Measurements from ENCODE around the gene ANTKMT.
A peak's percentile ranks its signal among the peaks of the same experiment; 100 is the strongest.

ANTKMT gene

DNA sequence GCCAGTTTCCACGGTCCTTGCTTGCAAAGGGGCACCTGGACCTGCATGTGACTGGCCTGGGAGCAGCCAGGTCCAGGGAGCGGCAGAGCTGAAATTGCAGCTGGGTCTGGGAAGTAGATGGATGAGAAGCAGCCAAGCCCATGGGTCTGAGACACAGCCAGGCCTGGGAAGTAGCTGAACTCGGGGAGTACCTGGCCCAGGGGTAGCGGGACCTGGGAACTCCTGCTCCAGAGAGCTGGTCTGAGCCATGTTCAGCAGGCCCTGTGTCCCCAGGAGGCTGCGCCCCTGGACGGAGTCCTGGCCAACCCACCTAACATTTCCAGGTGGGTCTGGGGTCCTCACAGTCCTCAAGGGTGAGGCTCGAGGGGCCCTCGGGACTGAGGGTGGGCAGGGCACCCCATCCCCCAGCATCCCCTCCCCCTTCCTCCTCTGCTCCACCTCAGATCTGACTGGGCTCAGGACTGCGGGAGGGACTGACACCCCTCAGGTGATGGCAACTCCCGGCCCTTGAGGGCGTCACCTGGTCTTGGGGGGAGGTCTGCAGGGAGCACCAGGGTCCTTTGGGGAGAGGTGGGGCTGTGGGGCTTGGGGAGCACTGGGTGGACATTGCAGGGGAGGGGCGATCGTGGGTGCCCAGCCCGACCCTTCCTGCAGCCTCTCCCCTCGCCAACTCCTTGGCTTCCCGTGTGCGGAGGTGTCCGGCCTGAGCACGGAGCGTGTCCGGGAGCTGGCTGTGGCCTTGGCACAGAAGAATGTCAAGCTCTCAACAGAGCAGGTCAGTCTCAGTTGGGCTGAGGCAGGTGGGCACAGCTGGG is 42.6 kb downstream of the ANTKMT start:
- TF ChIP-seq NFIC (IDR thresholded peaks at IDR 0.05): no peak
- TF ChIP-seq EGR1 (IDR thresholded peaks at IDR 0.05): no peak
- TF ChIP-seq, protein P1, sequence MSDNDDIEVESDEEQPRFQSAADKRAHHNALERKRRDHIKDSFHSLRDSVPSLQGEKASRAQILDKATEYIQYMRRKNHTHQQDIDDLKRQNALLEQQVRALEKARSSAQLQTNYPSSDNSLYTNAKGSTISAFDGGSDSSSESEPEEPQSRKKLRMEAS (IDR thresholded peaks at IDR 0.05): no peak
- no peak for TF ChIP-seq RAD21 (IDR thresholded peaks at IDR 0.05; ENCODE audit: low read depth)
- TF ChIP-seq TCF12 (IDR thresholded peaks at IDR 0.05; ENCODE audit: low read depth): no peak
- TF ChIP-seq TEAD4 (IDR thresholded peaks at IDR 0.05): no peak
- TF ChIP-seq REST (IDR thresholded peaks at IDR 0.05; ENCODE audit: low read depth): no peak
- no peak for TF ChIP-seq CEBPB (IDR thresholded peaks at IDR 0.05)
- no peak for TF ChIP-seq FOXM1 (IDR thresholded peaks at IDR 0.05; ENCODE audit: borderline replicate concordance, low read depth)
- TF ChIP-seq CREB1 (IDR thresholded peaks at IDR 0.05; ENCODE audit: low read depth): no peak
- no peak for TF ChIP-seq ZBTB7A (IDR thresholded peaks at IDR 0.05; ENCODE audit: low read depth)
- TF ChIP-seq, protein P2, sequence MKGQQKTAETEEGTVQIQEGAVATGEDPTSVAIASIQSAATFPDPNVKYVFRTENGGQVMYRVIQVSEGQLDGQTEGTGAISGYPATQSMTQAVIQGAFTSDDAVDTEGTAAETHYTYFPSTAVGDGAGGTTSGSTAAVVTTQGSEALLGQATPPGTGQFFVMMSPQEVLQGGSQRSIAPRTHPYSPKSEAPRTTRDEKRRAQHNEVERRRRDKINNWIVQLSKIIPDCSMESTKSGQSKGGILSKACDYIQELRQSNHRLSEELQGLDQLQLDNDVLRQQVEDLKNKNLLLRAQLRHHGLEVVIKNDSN (IDR thresholded peaks at IDR 0.05): no peak

DNA sequence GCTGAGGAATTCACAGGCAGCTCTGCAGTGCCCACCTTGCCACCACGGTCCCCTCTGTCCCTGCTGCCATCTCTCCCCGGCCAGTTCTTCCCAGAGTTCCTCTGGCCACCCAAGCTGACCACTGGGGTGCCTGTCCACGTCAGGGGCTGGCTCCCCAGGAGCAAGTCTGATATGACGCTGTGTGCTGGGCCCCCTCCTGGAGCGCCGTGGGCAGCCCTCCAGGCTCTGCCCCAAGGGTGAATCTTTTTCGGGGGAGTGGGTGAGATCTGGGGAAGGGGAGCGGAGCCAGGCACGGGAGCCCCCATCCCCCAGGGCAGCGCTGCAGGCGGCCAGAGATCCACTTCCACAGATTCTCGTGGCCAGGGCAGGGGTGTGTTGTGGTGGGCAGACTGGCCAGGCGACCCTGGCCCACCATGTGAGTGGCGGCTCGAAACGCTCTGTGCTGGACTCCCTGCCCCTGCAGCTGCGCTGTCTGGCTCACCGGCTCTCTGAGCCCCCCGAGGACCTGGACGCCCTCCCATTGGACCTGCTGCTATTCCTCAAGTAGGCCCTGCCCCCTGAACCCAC is 43.3 kb downstream of the ANTKMT start:
- TF ChIP-seq ZBTB7A (IDR thresholded peaks at IDR 0.05; ENCODE audit: low read depth): peak; percentile 57; the same call in 1 of the 2 replicates
- TF ChIP-seq, protein P1 (IDR thresholded peaks at IDR 0.05): no peak

DNA sequence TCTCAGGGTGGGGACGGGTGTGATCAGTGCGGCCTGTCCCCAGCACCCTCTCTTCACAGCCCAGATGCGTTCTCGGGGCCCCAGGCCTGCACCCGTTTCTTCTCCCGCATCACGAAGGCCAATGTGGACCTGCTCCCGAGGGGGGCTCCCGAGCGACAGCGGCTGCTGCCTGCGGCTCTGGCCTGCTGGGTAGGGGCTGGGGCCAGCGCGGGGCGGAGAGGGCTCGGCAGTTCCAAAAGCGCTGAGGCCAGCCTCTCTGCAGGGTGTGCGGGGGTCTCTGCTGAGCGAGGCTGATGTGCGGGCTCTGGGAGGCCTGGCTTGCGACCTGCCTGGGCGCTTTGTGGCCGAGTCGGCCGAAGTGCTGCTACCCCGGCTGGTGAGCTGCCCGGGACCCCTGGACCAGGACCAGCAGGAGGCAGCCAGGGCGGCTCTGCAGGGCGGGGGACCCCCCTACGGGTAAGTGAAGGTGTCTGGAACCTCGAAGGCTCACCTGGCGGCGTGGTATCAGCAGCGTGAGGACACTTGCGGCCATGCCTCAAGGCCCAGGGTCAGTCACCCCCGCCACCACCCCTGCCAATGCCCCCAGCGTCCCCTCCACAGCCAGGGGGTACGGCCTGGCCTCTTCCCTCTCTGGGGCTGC is 44.0 kb downstream of the ANTKMT start:
- TF ChIP-seq EP300 (IDR thresholded peaks at IDR 0.05; ENCODE audit: borderline replicate concordance) (no peak), TAF1 (IDR thresholded peaks at IDR 0.05; ENCODE audit: low read depth) (no peak), ZBTB7A (IDR thresholded peaks at IDR 0.05; ENCODE audit: low read depth) (no peak; the same call in 1 of the 2 replicates), EGR1 (IDR thresholded peaks at IDR 0.05) (no peak), CEBPB (IDR thresholded peaks at IDR 0.05) (no peak), TCF12 (IDR thresholded peaks at IDR 0.05; ENCODE audit: low read depth) (no peak), YY1 (IDR thresholded peaks at IDR 0.05; ENCODE audit: low read depth) (no peak), RAD21 (IDR thresholded peaks at IDR 0.05; ENCODE audit: low read depth) (no peak), REST (IDR thresholded peaks at IDR 0.05; ENCODE audit: low read depth) (no peak)

- TF ChIP-seq, protein P1 (IDR thresholded peaks at IDR 0.05): no peak
- TF ChIP-seq TEAD4 (IDR thresholded peaks at IDR 0.05) (no peak), CREB1 (IDR thresholded peaks at IDR 0.05; ENCODE audit: low read depth) (no peak), RAD21 (IDR thresholded peaks at IDR 0.05; ENCODE audit: low read depth) (no peak), TAF1 (IDR thresholded peaks at IDR 0.05; ENCODE audit: low read depth) (no peak), FOXM1 (IDR thresholded peaks at IDR 0.05; ENCODE audit: borderline replicate concordance, low read depth) (no peak), EGR1 (IDR thresholded peaks at IDR 0.05) (no peak), CEBPB (IDR thresholded peaks at IDR 0.05) (no peak), NFIC (IDR thresholded peaks at IDR 0.05) (no peak), EP300 (IDR thresholded peaks at IDR 0.05; ENCODE audit: borderline replicate concordance) (no peak), REST (IDR thresholded peaks at IDR 0.05; ENCODE audit: low read depth) (no peak), ZBTB7A (IDR thresholded peaks at IDR 0.05; ENCODE audit: low read depth) (no peak), TCF12 (IDR thresholded peaks at IDR 0.05; ENCODE audit: low read depth) (no peak)
Measured at GRCh38 chr16:765488-765865, 44.5 kb downstream of the ANTKMT start.
